HCT116 (cell line): ENCODE data around the gene HOXC6.

Experiments
- CTCF ChIP-seq, 3 experiments: fragments of 200-600 bp in 1 of 3; sonication (generic) in 1 of 3; IDR thresholded peaks in 2 of 3; conservative IDR thresholded peaks in 1 of 3; 2 replicates each; pipeline ENCODE4 v1.5.1; 2012 to 2017; ENCODE audit warnings: low read depth in 2 of 3, low read length in 2 of 3, antibody characterized with exemption in 1 of 3, borderline replicate concordance in 1 of 3, control low read depth in 1 of 3, mild to moderate bottlenecking in 1 of 3, mixed read lengths in 1 of 3, mixed run types in 1 of 3, moderate library complexity in 1 of 3; ENCODE audit not compliant: insufficient read depth in 1 of 3
- EZH2 ChIP-seq: fragments of 200-600 bp; sonication (generic); IDR thresholded peaks from 2 replicates; pipeline ENCODE4 v1.6.1; 2017; ENCODE audit warnings: antibody characterized with exemption, mixed run types
- MAX ChIP-seq: IDR thresholded peaks from 2 replicates; pipeline ENCODE4 v1.6.1; 2012
- POLR2A ChIP-seq: IDR thresholded peaks from 2 replicates; pipeline ENCODE4 v1.7.0; 2011; ENCODE audit warnings: borderline replicate concordance; ENCODE audit not compliant: insufficient read depth, insufficient read length; ENCODE audit errors: extremely low read depth
- POLR2AphosphoS5 ChIP-seq: IDR thresholded peaks from 2 replicates; pipeline ENCODE4 v1.6.1; 2011; ENCODE audit warnings: mild to moderate bottlenecking, low read depth, low read length, moderate library complexity
- RAD21 ChIP-seq: IDR thresholded peaks from 2 replicates; pipeline ENCODE4 v1.6.1; 2012; ENCODE audit warnings: low read depth, mild to moderate bottlenecking
- REST ChIP-seq: IDR thresholded peaks from 2 replicates; pipeline ENCODE4 v1.6.1; 2012; ENCODE audit warnings: low read depth

GRCh38 chr12:54032086-54032619 lies 3.9 kb downstream of the HOXC6 start:
- no peak for TF ChIP-seq CTCF (IDR thresholded peaks at IDR 0.05 in 2 of 3, conservative IDR thresholded peaks at IDR 0.05 in 1 of 3; ENCODE audit: borderline replicate concordance in 1 of 3, insufficient read depth in 1 of 3, low read depth in 2 of 3, low read length in 2 of 3)
- no peak for TF ChIP-seq POLR2A
- TF ChIP-seq MAX: no peak
- TF ChIP-seq RAD21: no peak
- no peak for TF ChIP-seq EZH2
- no peak for TF ChIP-seq POLR2AphosphoS5
- no peak for TF ChIP-seq REST
